Testis (tissue), 3 donors: ENCODE data around the gene TMEM253. TPM values are rescaled to one million over a fixed set of nuclear protein-coding genes. Genes with fewer than 3 reads are reported as not detected.

Experiments
- DNase-seq: peaks from one replicate; pipeline ENCODE4 v3.0.0-alpha.2; 2019
- H3K27ac ChIP-seq, 2 donors: fragments of 200-600 bp; sonication (generic); one replicate each; pipeline ENCODE4 v1.5.1; 2019
- H3K27me3 ChIP-seq: fragments of 200-600 bp; sonication (generic); one replicate; pipeline ENCODE4 v1.5.1; 2019
- H3K36me3 ChIP-seq: fragments of 200-600 bp; sonication (generic); one replicate; pipeline ENCODE4 v1.5.1; 2017; ENCODE audit warnings: low read depth; ENCODE audit errors: missing control alignments
- H3K4me1 ChIP-seq: fragments of 200-600 bp; sonication (generic); one replicate; pipeline ENCODE4 v1.5.1; 2019
- H3K4me3 ChIP-seq, 2 donors: fragments of 200-600 bp; sonication (generic); one replicate each; pipeline ENCODE4 v1.5.1; 2017 to 2019
- H3K9me3 ChIP-seq: fragments of 200-600 bp; sonication (generic); one replicate; pipeline ENCODE4 v1.5.1; 2017
- CTCF ChIP-seq, 3 experiments: fragments of 450-650 bp in 2 of 3; fragments of 200-600 bp in 1 of 3; sonication (generic) in 1 of 3; IDR thresholded peaks; one replicate each; pipeline ENCODE4 v1.5.1; 2016 to 2019; ENCODE audit warnings: antibody characterized with exemption in 3 of 3, mild to moderate bottlenecking in 2 of 3, moderate library complexity in 1 of 3
- POLR2A ChIP-seq: fragments of 450-650 bp; IDR thresholded peaks from one replicate; pipeline ENCODE4 v1.6.1; 2017; ENCODE audit warnings: antibody characterized with exemption, mild to moderate bottlenecking, moderate library complexity
- WGBS, 2 donors: methylation state at CpG; one replicate each; pipeline ENCODE4 v1.1.5; 2018; 5-methylcytosine and 5-hydroxymethylcytosine counted together
- intact Hi-C: fragments of 100-400 bp; cut with DNase I; formaldehyde crosslinking; loops from one replicate; pipeline ENCODE4 v1.15.1; 2023; ENCODE audit warnings: low total_unique reads
- polyA plus RNA-seq: library from polyadenylated mRNA; stranded (reverse); fragments of 350-450 nt; fragmentation: Illumina TruSeq; extraction: RNeasy Lipid Tissue Mini Kit (QIAGEN cat#74804); gene quantifications from one replicate; pipeline ENCODE4 v1.2.3, GENCODE V29; 2014; ENCODE audit warnings: low read depth, low replicate concordance; ENCODE audit not compliant: insufficient read depth
- total RNA-seq, 2 donors: library from RNA; depleted of rRNA; stranded (reverse); fragments of >200 nt; gene quantifications; one replicate each; pipeline ENCODE4 v1.2.3, GENCODE V29; 2016

The TMEM253 gene
- total and polyA plus RNA-seq, 3 donors from 2014 or later: 0.50 to 0.65 TPM; not detected in 1

GRCh38 chr14:21095430-21096205, 5.2 kb upstream of the TMEM253 start:
- no peaks in the 10 kb centered on the region for H3K27me3 ChIP-seq
- intact Hi-C loops: loop anchor here (10.0 kb wide), 1 partner anchor 81 kb away; no protein-coding TSS in a partner anchor
- peak overlapping the region; percentile 87 to 94 for H3K27ac ChIP-seq
- H3K4me1 ChIP-seq: peaks cover 33% of the 10 kb centered on the region
- H3K4me3 ChIP-seq: no peak overlapping the region
- H3K9me3 ChIP-seq: no peaks in the 10 kb centered on the region
- H3K36me3 ChIP-seq: no peaks in the 10 kb centered on the region
- WGBS, 2 donors: 40 to 43% methylated on average over 6 of the region's 6 CpGs
- DNase-seq: no peak
- TF ChIP-seq POLR2A (no peak), CTCF (IDR thresholded peaks at IDR 0.05) (no peak)

- no peaks in the 10 kb centered on the region for H3K9me3 ChIP-seq
- peaks cover 33% of the 10 kb centered on the region for H3K4me1 ChIP-seq
- no peaks in the 10 kb centered on the region for H3K27me3 ChIP-seq
- 45 to 51% methylated on average over 2 to 3 of the region's 3 CpGs for WGBS, 2 donors
- no peaks in the 10 kb centered on the region for H3K36me3 ChIP-seq
- intact Hi-C loops: loop anchor here (10.0 kb wide), 1 partner anchor 82 kb away; no protein-coding TSS in a partner anchor
- DNase-seq: no peak
- no peak overlapping the region for H3K4me3 ChIP-seq
- H3K27ac ChIP-seq: peak overlapping the region; percentile 87 to 94
- no peak for TF ChIP-seq POLR2A
- TF ChIP-seq CTCF (IDR thresholded peaks at IDR 0.05): no peak
Observed at GRCh38 chr14:21096438-21096837, 4.4 kb upstream of the TMEM253 start.

- no peak for DNase-seq
- TF ChIP-seq POLR2A: no peak
- TF ChIP-seq CTCF (IDR thresholded peaks at IDR 0.05): no peak
- Histone ChIP-seq H3K27me3 (no peaks in the 10 kb centered on the region), H3K36me3 (no peaks in the 10 kb centered on the region), H3K9me3 (no peaks in the 10 kb centered on the region), H3K4me3 (peak overlapping the region; percentile 63 to 70), H3K4me1 (peaks cover 33% of the 10 kb centered on the region), H3K27ac (peak overlapping the region; percentile 87 to 94)
- intact Hi-C loops: loop anchor here (10.0 kb wide), 1 partner anchor 82 kb away; no protein-coding TSS in a partner anchor
- WGBS, 2 donors: 33 to 47% methylated on average over 8 to 10 of the region's 10 CpGs
Observed at GRCh38 chr14:21096978-21097635, 3.8 kb upstream of the TMEM253 start.

- peak; percentile 61 for DNase-seq
- 2 to 6% methylated on average over 16 to 18 of the region's 19 CpGs for WGBS, 2 donors
- TF ChIP-seq POLR2A: no peak
- H3K4me3 ChIP-seq: peak overlapping the region; percentile 63 to 70
- intact Hi-C loops: loop anchor here (10.0 kb wide), 1 partner anchor 83 kb away; no protein-coding TSS in a partner anchor
- H3K27ac ChIP-seq: peak overlapping the region; percentile 87 to 94
- H3K9me3 ChIP-seq: no peaks in the 10 kb centered on the region
- no peaks in the 10 kb centered on the region for H3K36me3 ChIP-seq
- peaks cover 33% of the 10 kb centered on the region for H3K4me1 ChIP-seq
- H3K27me3 ChIP-seq: no peaks in the 10 kb centered on the region
Observed at GRCh38 chr14:21097636-21098075, 3.2 kb upstream of the TMEM253 start.
